GM23338 (cell line): ENCODE measurements around the gene YPEL1. TPM values are rescaled to one million over a fixed set of nuclear protein-coding genes. Genes with fewer than 3 reads are reported as not detected.
"Not testable (repeated sequence)": the region's sequence is repeated elsewhere in the genome, so short reads cannot be mapped to it uniquely, and the experiment has no call there.

ENCODE experiments used
- ATAC-seq: fragments of 200-7000 bp; cut with Tn5 transposase; 3 replicates; pipeline ENCODE4 v1.9.1; 2020
- DNase-seq: peaks from one replicate; pipeline ENCODE4 v3.0.0-alpha.2; 2015; ENCODE audit warnings: low spot score
- H2AFZ ChIP-seq: fragments of 200-600 bp; sonication (generic); 2 replicates; pipeline ENCODE4 v1.8.0; 2016; ENCODE audit warnings: antibody characterized with exemption, mild to moderate bottlenecking, moderate library complexity
- H3F3A ChIP-seq: fragments of 200-600 bp; sonication (generic); replicated peaks from 2 replicates; pipeline ENCODE4 v1.8.0; 2017; ENCODE audit warnings: antibody characterized with exemption, mixed run types, low read depth
- H3K27ac ChIP-seq: fragments of 200-600 bp; sonication (generic); 2 replicates; pipeline ENCODE4 v1.6.1; 2016; ENCODE audit warnings: low read depth
- H3K27me3 ChIP-seq: fragments of 200-600 bp; sonication (generic); 2 replicates; pipeline ENCODE4 v1.8.0; 2016; ENCODE audit warnings: mild to moderate bottlenecking, mixed run types, moderate library complexity; ENCODE audit not compliant: insufficient read depth
- H3K36me3 ChIP-seq: fragments of 200-600 bp; sonication (generic); 2 replicates; pipeline ENCODE4 v1.8.0; 2016; ENCODE audit warnings: mild to moderate bottlenecking; ENCODE audit not compliant: insufficient read depth
- H3K4me1 ChIP-seq: fragments of 200-600 bp; sonication (generic); 2 replicates; pipeline ENCODE4 v1.8.0; 2016; ENCODE audit warnings: mild to moderate bottlenecking, moderate library complexity; ENCODE audit not compliant: insufficient read depth
- H3K4me2 ChIP-seq: fragments of 200-600 bp; sonication (generic); 2 replicates; pipeline ENCODE4 v1.7.1; 2017; ENCODE audit warnings: mixed run types
- H3K4me3 ChIP-seq: fragments of 200-600 bp; sonication (generic); 2 replicates; pipeline ENCODE4 v1.6.1; 2016; ENCODE audit warnings: mixed run types
- H3K79me2 ChIP-seq: fragments of 200-600 bp; sonication (generic); replicated peaks from 2 replicates; pipeline ENCODE4 v1.8.0; 2017; ENCODE audit warnings: mild to moderate bottlenecking; ENCODE audit not compliant: insufficient read depth
- H3K9me2 ChIP-seq: fragments of 200-600 bp; sonication (generic); 2 replicates; pipeline ENCODE4 v1.8.0; 2017; ENCODE audit not compliant: insufficient read depth
- H4K20me1 ChIP-seq: fragments of 200-600 bp; sonication (generic); replicated peaks from 2 replicates; pipeline ENCODE4 v1.8.0; 2017; ENCODE audit warnings: mild to moderate bottlenecking; ENCODE audit not compliant: insufficient read depth
- H3K27ac Mint-ChIP-seq: 2 replicates; pipeline ENCODE4 v1.8.0; 2020; ENCODE audit warnings: inconsistent platforms, mild to moderate bottlenecking, moderate library complexity, mixed read lengths
- H3K27me3 Mint-ChIP-seq: 3 replicates; pipeline ENCODE4 v1.8.0; 2022; ENCODE audit warnings: low read depth, mild to moderate bottlenecking, moderate library complexity, mixed read lengths, inconsistent platforms; ENCODE audit not compliant: insufficient read depth, poor library complexity
- H3K36me3 Mint-ChIP-seq: 3 replicates; pipeline ENCODE4 v1.8.0; 2021; ENCODE audit warnings: low read depth, mild to moderate bottlenecking, inconsistent platforms, moderate library complexity, mixed read lengths
- H3K4me1 Mint-ChIP-seq: 3 replicates; pipeline ENCODE4 v1.8.0; 2020; ENCODE audit warnings: mild to moderate bottlenecking, inconsistent platforms, mixed read lengths
- H3K4me3 Mint-ChIP-seq: 3 replicates; pipeline ENCODE4 v1.8.0; 2021; ENCODE audit warnings: moderate library complexity, mild to moderate bottlenecking, inconsistent platforms, mixed read lengths
- H3K9me3 Mint-ChIP-seq: 3 replicates; pipeline ENCODE4 v1.8.0; 2020; ENCODE audit warnings: moderate library complexity, mild to moderate bottlenecking, inconsistent platforms, mixed read lengths
- CTCF ChIP-seq, 2 experiments: fragments of 200-600 bp in 1 of 2; sonication (generic) in 1 of 2; conservative IDR thresholded peaks; 2 replicates each; pipeline versions ENCODE4 v1.5.1 to v1.6.1; 2016 to 2017; ENCODE audit warnings: antibody characterized with exemption in 2 of 2, low read depth in 2 of 2, mild to moderate bottlenecking in 2 of 2, moderate library complexity in 1 of 2
- EZH2 ChIP-seq: fragments of 200-600 bp; sonication (generic); IDR thresholded peaks from one replicate; pipeline ENCODE4 v1.8.0; 2017; ENCODE audit warnings: antibody characterized with exemption, mild to moderate bottlenecking, low read depth; ENCODE audit not compliant: unreplicated experiment
- EZH2phosphoT487 ChIP-seq: fragments of 200-600 bp; sonication (generic); IDR thresholded peaks from one replicate; pipeline ENCODE4 v1.8.1; 2018; ENCODE audit warnings: antibody characterized with exemption; ENCODE audit not compliant: unreplicated experiment
- JUNB ChIP-seq: IDR thresholded peaks from one replicate; pipeline ENCODE4 v1.6.1; 2016; ENCODE audit warnings: antibody characterized with exemption; ENCODE audit not compliant: unreplicated experiment
- NANOG ChIP-seq: IDR thresholded peaks from 2 replicates; pipeline ENCODE4 v1.6.1; 2016; ENCODE audit warnings: antibody characterized with exemption, borderline replicate concordance
- REST ChIP-seq: IDR thresholded peaks from one replicate; pipeline ENCODE4 v1.6.1; 2018; ENCODE audit warnings: antibody characterized with exemption; ENCODE audit not compliant: unreplicated experiment
- STAT1 ChIP-seq: IDR thresholded peaks from one replicate; pipeline ENCODE4 v1.6.1; 2016; ENCODE audit warnings: antibody characterized with exemption; ENCODE audit not compliant: unreplicated experiment
- ZNF114 ChIP-seq: fragments of 250-450 bp; sonication (Bioruptor Pico); IDR thresholded peaks from 2 replicates; pipeline ENCODE4 v1.5.0; 2020; ENCODE audit warnings: mild to moderate bottlenecking, moderate library complexity
- ZNF331 ChIP-seq: fragments of 250-450 bp; sonication (Bioruptor Pico); IDR thresholded peaks from 2 replicates; pipeline ENCODE4 v1.5.0; 2020; ENCODE audit warnings: low read depth, mild to moderate bottlenecking, moderate library complexity
- ZNF462 ChIP-seq: fragments of 250-450 bp; sonication (Bioruptor Pico); IDR thresholded peaks from 2 replicates; pipeline ENCODE4 v1.5.0; 2020; ENCODE audit warnings: mild to moderate bottlenecking, moderate library complexity
- polyA plus RNA-seq: library from polyadenylated mRNA; unstranded; fragments of >200 nt; fragmentation: Nextera tagmentation; extraction: Ambion mirVana; gene quantifications from 2 replicates; pipeline ENCODE4 v1.2.1, GENCODE V29; 2016
- total RNA-seq: library from RNA; depleted of rRNA; stranded (reverse); fragments of >200 nt; shearing (Covaris generic); gene quantifications from 2 replicates; pipeline ENCODE4 v1.2.3, GENCODE V29; 2014

The YPEL1 gene
- total and polyA plus RNA-seq, 2 experiments from 2014 or later = 4.4 to 6.0 TPM

- not testable (repeated sequence) for H3K4me2 ChIP-seq, H3F3A ChIP-seq, ATAC-seq, H3K9me3 Mint-ChIP-seq, H3K4me3 ChIP-seq, H3K4me1 Mint-ChIP-seq, H3K79me2 ChIP-seq, H2AFZ ChIP-seq, H3K27me3 ChIP-seq, DNase-seq, H4K20me1 ChIP-seq, H3K27ac Mint-ChIP-seq, H3K27ac ChIP-seq, H3K4me3 Mint-ChIP-seq, H3K4me1 ChIP-seq, H3K9me2 ChIP-seq, H3K36me3 ChIP-seq, H3K27me3 Mint-ChIP-seq
- peaks cover 22% of the 10 kb centered on the region for H3K36me3 Mint-ChIP-seq
These were observed 42.7 kb downstream of the YPEL1 start for GRCh38 chr22:21692856-21693255.

GRCh38 chr22:21691816-21692215 lies 43.8 kb downstream of the YPEL1 start:
- Histone ChIP-seq H3K9me2 (no peaks in the 10 kb centered on the region), H3K4me3 (no peak overlapping the region), H3K36me3 (no peaks in the 10 kb centered on the region), H3K27me3 (no peaks in the 10 kb centered on the region), H3K27ac (no peak overlapping the region), H2AFZ (no peak overlapping the region), H3F3A (no peaks in the 10 kb centered on the region), H3K79me2 (no peaks in the 10 kb centered on the region), H4K20me1 (peaks cover 9% of the 10 kb centered on the region), H3K4me2 (no peak overlapping the region), H3K4me1 (no peaks in the 10 kb centered on the region)
- peaks cover 9% of the 10 kb centered on the region for H3K27me3 Mint-ChIP-seq
- no peak overlapping the region for H3K27ac Mint-ChIP-seq
- no peak overlapping the region for H3K4me3 Mint-ChIP-seq
- TF ChIP-seq ZNF331 (CRISPR knock-in tag) = no peak
- TF ChIP-seq NANOG = no peak
- TF ChIP-seq CTCF (conservative IDR thresholded peaks at IDR 0.05; ENCODE audit: low read depth in 2 of 2) = no peak
- no peak for TF ChIP-seq ZNF114 (CRISPR knock-in tag)
- TF ChIP-seq STAT1 = no peak
- TF ChIP-seq ZNF462 = no peak
- no peak for TF ChIP-seq EZH2phosphoT487
- no peak for TF ChIP-seq JUNB
- TF ChIP-seq EZH2 = no peak
- TF ChIP-seq REST = no peak
- peaks cover 20% of the 10 kb centered on the region for H3K36me3 Mint-ChIP-seq
- ATAC-seq (no peak), DNase-seq (no peak)
- no peaks in the 10 kb centered on the region; the same call in 2 of the 3 replicates for H3K9me3 Mint-ChIP-seq
- no peaks in the 10 kb centered on the region for H3K4me1 Mint-ChIP-seq
